ENCODE data around the gene HEXIM1.

Gene HEXIM1

GRCh38 chr17:45148183-45149036 is at the start of gene HEXIM1:
Gene HEXIM1 (plus strand): TSS chr17:45148475. CDS start chr17:45149191, 716 bp downstream.
- H3K4me3 ChIP-seq (ENCODE audit: low read depth, low read length), result peak within 1 kb of the TSS; percentile 86
- TF ChIP-seq CTCF (IDR thresholded peaks at IDR 0.05; ENCODE audit: low read depth, low read length), result no peak

- H3K4me3 ChIP-seq (ENCODE audit: low read depth, low read length), result no peak overlapping the region
- TF ChIP-seq CTCF (IDR thresholded peaks at IDR 0.05; ENCODE audit: low read depth, low read length), result peak; percentile 84
Observed at GRCh38 chr17:45098869-45099616, 49.2 kb upstream of the HEXIM1 start.

GRCh38 chr17:45101546-45101882 is 46.8 kb upstream of the HEXIM1 start:
- no peak for TF ChIP-seq CTCF (IDR thresholded peaks at IDR 0.05; ENCODE audit: low read depth, low read length)

GRCh38 chr17:45101883-45102811 is 46.1 kb upstream of the HEXIM1 start:
- TF ChIP-seq CTCF (IDR thresholded peaks at IDR 0.05; ENCODE audit: low read depth, low read length), result no peak
- no peak overlapping the region for H3K4me3 ChIP-seq (ENCODE audit: low read depth, low read length)

More at GRCh38 chr17:45101546-45101882, 46.8 kb upstream of the HEXIM1 start:
- no peak overlapping the region for H3K4me3 ChIP-seq (ENCODE audit: low read depth, low read length)

- no peak for TF ChIP-seq CTCF (IDR thresholded peaks at IDR 0.05; ENCODE audit: low read depth, low read length)
- no peak overlapping the region for H3K4me3 ChIP-seq (ENCODE audit: low read depth, low read length)
Observed at GRCh38 chr17:45102856-45103255, 45.4 kb upstream of the HEXIM1 start.

- no peak overlapping the region for H3K4me3 ChIP-seq (ENCODE audit: low read depth, low read length)
- no peak for TF ChIP-seq CTCF (IDR thresholded peaks at IDR 0.05; ENCODE audit: low read depth, low read length)
Observed at GRCh38 chr17:45103269-45103795, 44.9 kb upstream of the HEXIM1 start.

Data from WI38 (cell line).